HepG2 (cell line): ENCODE data around the gene LRRC28. TPM values are rescaled to one million over a fixed set of nuclear protein-coding genes. Genes with fewer than 3 reads are reported as not detected.

Source experiments
- ATF4 ChIP-seq, 2 experiments: fragments of 450-650 bp in 1 of 2; sonication (generic) in 1 of 2; formaldehyde crosslinking; IDR thresholded peaks; 2 replicates each; pipeline versions ENCODE4 v1.5.0 to v1.8.0; 2020 to 2022; ENCODE audit warnings: mild to moderate bottlenecking in 1 of 2, missing genetic modification reagents in 1 of 2
- CBFB ChIP-seq: sonication (generic); formaldehyde crosslinking; IDR thresholded peaks from 2 replicates; pipeline ENCODE4 v1.4.0; 2020; ENCODE audit warnings: missing genetic modification reagents
- CERS6 ChIP-seq: sonication (generic); formaldehyde crosslinking; IDR thresholded peaks from 2 replicates; pipeline ENCODE4 v1.5.0; 2020; ENCODE audit warnings: missing genetic modification reagents
- FOXA1 ChIP-seq, 2 experiments: fragments of 450-650 bp in 1 of 2; sonication (generic) in 1 of 2; formaldehyde crosslinking in 1 of 2; IDR thresholded peaks; 2 replicates each; pipeline versions ENCODE4 v1.4.0 to v1.6.1; 2016 to 2020; ENCODE audit warnings: missing genetic modification reagents in 1 of 2
- FOXP1 ChIP-seq, 2 experiments: fragments of 450-650 bp in 1 of 2; IDR thresholded peaks; 2 replicates each; pipeline ENCODE4 v1.6.1; 2017 to 2018; ENCODE audit warnings: antibody characterized with exemption in 1 of 2
- GLI4 ChIP-seq: sonication (generic); formaldehyde crosslinking; IDR thresholded peaks from 2 replicates; pipeline ENCODE4 v1.5.1; 2020; ENCODE audit warnings: missing genetic modification reagents, mild to moderate bottlenecking, moderate library complexity, borderline replicate concordance
- GMEB1 ChIP-seq: sonication (generic); formaldehyde crosslinking; IDR thresholded peaks from 2 replicates; pipeline ENCODE4 v1.5.1; 2020; ENCODE audit warnings: missing genetic modification reagents, mild to moderate bottlenecking, borderline replicate concordance
- ISX ChIP-seq: sonication (generic); formaldehyde crosslinking; conservative IDR thresholded peaks from 2 replicates; pipeline ENCODE4 v1.5.0; 2020; ENCODE audit warnings: missing genetic modification reagents
- MYC ChIP-seq: sonication (generic); formaldehyde crosslinking; IDR thresholded peaks from 2 replicates; pipeline ENCODE4 v1.9.0; 2021; ENCODE audit warnings: missing genetic modification reagents, borderline replicate concordance
- PHF21A ChIP-seq: sonication (generic); formaldehyde crosslinking; IDR thresholded peaks from 2 replicates; pipeline ENCODE4 v1.5.0; 2020; ENCODE audit warnings: mild to moderate bottlenecking, missing genetic modification reagents
- PPARG ChIP-seq: conservative IDR thresholded peaks from 2 replicates; pipeline ENCODE4 v1.6.1; 2016; ENCODE audit warnings: missing biosample characterization, missing genetic modification reagents
- RXRA ChIP-seq: sonication (generic); formaldehyde crosslinking; IDR thresholded peaks from 2 replicates; pipeline ENCODE4 v1.5.1; 2020; ENCODE audit warnings: missing genetic modification reagents
- SAFB2 ChIP-seq: sonication (generic); formaldehyde crosslinking; IDR thresholded peaks from 2 replicates; pipeline ENCODE4 v1.5.1; 2020; ENCODE audit warnings: missing genetic modification reagents, low read depth, mild to moderate bottlenecking, borderline replicate concordance
- SAP130 ChIP-seq: IDR thresholded peaks from 2 replicates; pipeline ENCODE4 v1.6.1; 2016; ENCODE audit warnings: low read depth
- SYNCRIP ChIP-seq: fragments of 200-400 bp; formaldehyde crosslinking; IDR thresholded peaks from 2 replicates; pipeline ENCODE4 v1.6.1; 2018; ENCODE audit warnings: mild to moderate bottlenecking, low read depth, low read length; ENCODE audit not compliant: insufficient read depth
- THAP7 ChIP-seq: sonication (generic); formaldehyde crosslinking; IDR thresholded peaks from 2 replicates; pipeline ENCODE4 v1.8.1; 2023; ENCODE audit warnings: mild to moderate bottlenecking, missing genetic modification reagents
- YEATS2 ChIP-seq: sonication (generic); formaldehyde crosslinking; IDR thresholded peaks from 2 replicates; pipeline ENCODE4 v1.4.0; 2020; ENCODE audit warnings: missing genetic modification reagents, borderline replicate concordance
- ZBTB38 ChIP-seq: sonication (generic); formaldehyde crosslinking; IDR thresholded peaks from 2 replicates; pipeline ENCODE4 v1.5.1; 2020; ENCODE audit warnings: mild to moderate bottlenecking, missing genetic modification reagents
- ZNF234 ChIP-seq: sonication (generic); formaldehyde crosslinking; conservative IDR thresholded peaks from 2 replicates; pipeline ENCODE4 v1.5.1; 2020; ENCODE audit warnings: mild to moderate bottlenecking, missing genetic modification reagents
- ZNF282 ChIP-seq: fragments of 450-650 bp; IDR thresholded peaks from 2 replicates; pipeline ENCODE4 v1.6.1; 2018; ENCODE audit not compliant: partially characterized antibody
- ZNF510 ChIP-seq: sonication (generic); formaldehyde crosslinking; IDR thresholded peaks from 2 replicates; pipeline ENCODE4 v1.4.0; 2020; ENCODE audit warnings: low read depth, mild to moderate bottlenecking, missing genetic modification reagents
- polyA plus RNA-seq, 8 experiments: library from polyadenylated mRNA; depleted of rRNA in 3 of 8; stranded (reverse) in 7 of 8; unstranded in 1 of 8; fragments of >200 nt; fragmentation: Illumina TruSeq in 4 of 8; extraction: Trizol in 4 of 8; gene quantifications; 2 replicates each; pipeline versions ENCODE4 v1.2.1 to v1.2.3, GENCODE V29; 2011 to 2016; ENCODE audit warnings: low read depth in 4 of 8, missing spikeins in 1 of 8, mixed read lengths in 1 of 8; ENCODE audit not compliant: insufficient read depth in 1 of 8
- total RNA-seq, 5 experiments: library from RNA; depleted of rRNA; stranded (reverse); fragments of >200 nt; fragmentation: Illumina TruSeq; extraction: Trizol; gene quantifications; 2 replicates each; pipeline ENCODE4 v1.2.3, GENCODE V29; 2016; ENCODE audit warnings: low read depth in 1 of 5
- TF ChIP-seq, protein P1 (sequence below): sonication (generic); formaldehyde crosslinking; IDR thresholded peaks from 2 replicates; pipeline ENCODE4 v1.9.0; 2021; ENCODE audit warnings: missing genetic modification reagents, mild to moderate bottlenecking, borderline replicate concordance
- TF ChIP-seq, protein P2 (sequence below): sonication (generic); formaldehyde crosslinking; IDR thresholded peaks from 2 replicates; pipeline ENCODE4 v1.4.0; 2020; ENCODE audit warnings: low read depth, mild to moderate bottlenecking, missing genetic modification reagents

LRRC28 gene
- total and polyA plus RNA-seq, 2 of the 13 experiments (the other 11 are each of a cell fraction or from before 2014, with no cell fraction given), result 17.5 to 21.3 TPM

- TF ChIP-seq THAP7 (CRISPR knock-in tag) (no peak), FOXP1 (IDR thresholded peaks at IDR 0.05) (no peak), FOXP1 (CRISPR knock-in tag; IDR thresholded peaks at IDR 0.05) (0 out of 2 replicates have a peak, but pooled peaks have one; percentile 22), PHF21A (CRISPR knock-in tag) (no peak), ZNF234 (no peak), FOXA1 (IDR thresholded peaks at IDR 0.05) (no peak), FOXA1 (CRISPR knock-in tag; IDR thresholded peaks at IDR 0.05) (no peak), MYC (CRISPR knock-in tag) (no peak), SYNCRIP (no peak), YEATS2 (CRISPR knock-in tag) (no peak), GMEB1 (CRISPR knock-in tag) (no peak), ZBTB38 (no peak), SAFB2 (CRISPR knock-in tag) (no peak), CBFB (no peak), ZNF282 (no peak), ZNF510 (no peak), RXRA (CRISPR knock-in tag) (peak; percentile 30; the same call in 1 of the 2 replicates), ISX (CRISPR knock-in tag) (no peak), CERS6 (CRISPR knock-in tag) (no peak), GLI4 (CRISPR knock-in tag) (no peak), PPARG (CRISPR knock-in tag) (peak; percentile 71; the same call in 1 of the 2 replicates), SAP130 (CRISPR knock-in tag) (peak; percentile 31; the same call in 1 of the 2 replicates), ATF4 (CRISPR knock-in tag; IDR thresholded peaks at IDR 0.05) (no peak)
- TF ChIP-seq, protein P1, sequence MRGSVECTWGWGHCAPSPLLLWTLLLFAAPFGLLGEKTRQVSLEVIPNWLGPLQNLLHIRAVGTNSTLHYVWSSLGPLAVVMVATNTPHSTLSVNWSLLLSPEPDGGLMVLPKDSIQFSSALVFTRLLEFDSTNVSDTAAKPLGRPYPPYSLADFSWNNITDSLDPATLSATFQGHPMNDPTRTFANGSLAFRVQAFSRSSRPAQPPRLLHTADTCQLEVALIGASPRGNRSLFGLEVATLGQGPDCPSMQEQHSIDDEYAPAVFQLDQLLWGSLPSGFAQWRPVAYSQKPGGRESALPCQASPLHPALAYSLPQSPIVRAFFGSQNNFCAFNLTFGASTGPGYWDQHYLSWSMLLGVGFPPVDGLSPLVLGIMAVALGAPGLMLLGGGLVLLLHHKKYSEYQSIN (CRISPR knock-in tag), result no peak
- TF ChIP-seq, protein P2, sequence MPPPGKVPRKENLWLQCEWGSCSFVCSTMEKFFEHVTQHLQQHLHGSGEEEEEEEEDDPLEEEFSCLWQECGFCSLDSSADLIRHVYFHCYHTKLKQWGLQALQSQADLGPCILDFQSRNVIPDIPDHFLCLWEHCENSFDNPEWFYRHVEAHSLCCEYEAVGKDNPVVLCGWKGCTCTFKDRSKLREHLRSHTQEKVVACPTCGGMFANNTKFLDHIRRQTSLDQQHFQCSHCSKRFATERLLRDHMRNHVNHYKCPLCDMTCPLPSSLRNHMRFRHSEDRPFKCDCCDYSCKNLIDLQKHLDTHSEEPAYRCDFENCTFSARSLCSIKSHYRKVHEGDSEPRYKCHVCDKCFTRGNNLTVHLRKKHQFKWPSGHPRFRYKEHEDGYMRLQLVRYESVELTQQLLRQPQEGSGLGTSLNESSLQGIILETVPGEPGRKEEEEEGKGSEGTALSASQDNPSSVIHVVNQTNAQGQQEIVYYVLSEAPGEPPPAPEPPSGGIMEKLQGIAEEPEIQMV (CRISPR knock-in tag), result no peak
These were observed 133.9 kb downstream of the LRRC28 start (continued) for GRCh38 chr15:99385005-99385669.
